Measurements from ENCODE around the gene ANKRD23. TPM values are rescaled to one million over a fixed set of nuclear protein-coding genes. Genes with fewer than 3 reads are reported as not detected.

Gene ANKRD23
- total RNA-seq, 4 donors from 2014 or later = 7.4 to 14.0 (median 8.9) TPM

DNA sequence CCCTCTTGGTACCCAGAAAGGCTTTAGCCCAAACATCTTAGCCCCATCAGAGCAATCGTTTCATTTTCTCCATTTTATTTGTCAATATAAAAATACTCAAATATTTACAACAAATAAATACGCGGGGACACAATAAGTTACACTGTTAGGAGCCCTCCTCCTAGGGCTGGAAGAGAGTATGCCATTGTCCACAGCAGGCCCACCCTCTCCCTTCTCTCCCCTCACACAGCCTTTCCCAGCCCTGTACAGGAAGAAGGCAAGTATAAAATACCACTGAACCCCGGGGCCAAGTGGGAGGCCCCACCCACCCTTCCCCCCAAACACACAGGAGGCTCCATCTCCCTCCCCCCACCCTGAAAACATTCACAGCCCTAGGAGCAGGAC lies 15.9 kb upstream of the ANKRD23 start:
- peaks cover 0 to 41% (median 7%) of the 10 kb centered on the region in 4 donors for H3K4me1 ChIP-seq
- no peak for DNase-seq
- H3K27ac ChIP-seq = peak overlapping the region in 2 of 4 donors; percentile 84 to 93
- no peaks in the 10 kb centered on the region for H3K9me3 ChIP-seq
- no peak for TF ChIP-seq POLR2A (IDR thresholded peaks at IDR 0.05)
- TF ChIP-seq, protein P1, sequence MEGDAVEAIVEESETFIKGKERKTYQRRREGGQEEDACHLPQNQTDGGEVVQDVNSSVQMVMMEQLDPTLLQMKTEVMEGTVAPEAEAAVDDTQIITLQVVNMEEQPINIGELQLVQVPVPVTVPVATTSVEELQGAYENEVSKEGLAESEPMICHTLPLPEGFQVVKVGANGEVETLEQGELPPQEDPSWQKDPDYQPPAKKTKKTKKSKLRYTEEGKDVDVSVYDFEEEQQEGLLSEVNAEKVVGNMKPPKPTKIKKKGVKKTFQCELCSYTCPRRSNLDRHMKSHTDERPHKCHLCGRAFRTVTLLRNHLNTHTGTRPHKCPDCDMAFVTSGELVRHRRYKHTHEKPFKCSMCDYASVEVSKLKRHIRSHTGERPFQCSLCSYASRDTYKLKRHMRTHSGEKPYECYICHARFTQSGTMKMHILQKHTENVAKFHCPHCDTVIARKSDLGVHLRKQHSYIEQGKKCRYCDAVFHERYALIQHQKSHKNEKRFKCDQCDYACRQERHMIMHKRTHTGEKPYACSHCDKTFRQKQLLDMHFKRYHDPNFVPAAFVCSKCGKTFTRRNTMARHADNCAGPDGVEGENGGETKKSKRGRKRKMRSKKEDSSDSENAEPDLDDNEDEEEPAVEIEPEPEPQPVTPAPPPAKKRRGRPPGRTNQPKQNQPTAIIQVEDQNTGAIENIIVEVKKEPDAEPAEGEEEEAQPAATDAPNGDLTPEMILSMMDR (IDR thresholded peaks at IDR 0.05) = no peak
- H3K27me3 ChIP-seq = no peaks in the 10 kb centered on the region
- no peak overlapping the region for H3K4me3 ChIP-seq
- peaks cover 0 to 36% (median 0%) of the 10 kb centered on the region in 3 donors for H3K36me3 ChIP-seq

DNA sequence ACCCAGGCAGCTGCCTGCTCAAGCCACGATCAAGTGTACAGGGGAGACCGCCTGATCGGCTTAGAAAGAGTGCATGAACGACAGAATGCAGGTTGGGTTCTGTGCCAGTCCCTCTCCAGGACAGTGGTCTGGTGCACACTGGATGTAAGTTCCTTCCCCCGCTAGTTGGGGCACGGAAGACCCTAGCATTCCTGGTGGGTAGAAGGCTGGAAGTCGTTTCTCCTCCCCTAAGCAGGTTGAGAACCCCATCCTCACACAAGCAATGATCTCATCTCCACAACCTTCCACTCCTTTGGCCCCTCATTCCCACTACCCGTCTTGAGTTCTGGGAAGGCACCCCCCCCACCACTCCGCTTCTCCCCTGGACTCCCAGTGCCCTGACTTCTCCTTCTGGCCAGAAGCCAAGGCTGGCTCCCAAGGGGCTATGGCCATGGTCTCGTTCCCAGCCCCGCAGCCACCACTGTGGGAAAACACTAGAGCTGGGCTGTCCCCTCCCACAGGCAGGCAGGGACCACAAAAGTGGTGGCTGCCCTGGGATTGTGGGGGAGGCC lies 15.4 kb upstream of the ANKRD23 start:
- H3K4me1 ChIP-seq = peaks cover 0 to 41% (median 7%) of the 10 kb centered on the region in 4 donors
- TF ChIP-seq, protein P1 (IDR thresholded peaks at IDR 0.05) = no peak
- no peak for TF ChIP-seq POLR2A (IDR thresholded peaks at IDR 0.05)
- H3K4me3 ChIP-seq = no peak overlapping the region
- H3K36me3 ChIP-seq = peaks cover 0 to 31% (median 0%) of the 10 kb centered on the region in 3 donors
- peak overlapping the region; percentile 59 to 93 (median 82) for H3K27ac ChIP-seq
- peak in 1 of 3 donors; percentile 55 for DNase-seq
- H3K9me3 ChIP-seq = no peaks in the 10 kb centered on the region
- H3K27me3 ChIP-seq = no peaks in the 10 kb centered on the region

GRCh38 chr2:96857667-96858372 lies 14.0 kb upstream of the ANKRD23 start, which contains the start of gene ANKRD39:
ANKRD39 (minus strand) TSS chr2:96858016; CDS start chr2:96857987, 29 bp downstream.
- Histone ChIP-seq H3K27me3 (no peaks in the 10 kb centered on the region), H3K4me3 (peak within 1 kb of the TSS; percentile 67 to 91 (median 79)), H3K36me3 (peaks cover 0 to 29% (median 0%) of the 10 kb centered on the region in 3 donors), H3K4me1 (peaks cover 0 to 41% (median 7%) of the 10 kb centered on the region in 4 donors), H3K27ac (peak within 1 kb of the TSS; percentile 81 to 93 (median 86)), H3K9me3 (no peaks in the 10 kb centered on the region)
- TF ChIP-seq POLR2A (IDR thresholded peaks at IDR 0.05) = peak; percentile 74 to 77
- TF ChIP-seq, protein P1 (IDR thresholded peaks at IDR 0.05) = peak; percentile 81 to 96 (median 88)
- DNase-seq = peak; percentile 96 to 99 (median 99)

GRCh38 chr2:96856776-96857666 lies 13.2 kb upstream of the ANKRD23 start:
- Histone ChIP-seq H3K9me3 (no peaks in the 10 kb centered on the region), H3K4me3 (peak overlapping the region; percentile 67 to 91 (median 79)), H3K27ac (peak overlapping the region; percentile 81 to 93 (median 86)), H3K36me3 (peaks cover 0 to 34% (median 0%) of the 10 kb centered on the region in 3 donors), H3K4me1 (peaks cover 0 to 41% (median 7%) of the 10 kb centered on the region in 4 donors), H3K27me3 (no peaks in the 10 kb centered on the region)
- TF ChIP-seq POLR2A (IDR thresholded peaks at IDR 0.05) = no peak
- TF ChIP-seq, protein P1 (IDR thresholded peaks at IDR 0.05) = no peak
- peak in 2 of 3 donors; percentile 68 to 71 for DNase-seq

DNA sequence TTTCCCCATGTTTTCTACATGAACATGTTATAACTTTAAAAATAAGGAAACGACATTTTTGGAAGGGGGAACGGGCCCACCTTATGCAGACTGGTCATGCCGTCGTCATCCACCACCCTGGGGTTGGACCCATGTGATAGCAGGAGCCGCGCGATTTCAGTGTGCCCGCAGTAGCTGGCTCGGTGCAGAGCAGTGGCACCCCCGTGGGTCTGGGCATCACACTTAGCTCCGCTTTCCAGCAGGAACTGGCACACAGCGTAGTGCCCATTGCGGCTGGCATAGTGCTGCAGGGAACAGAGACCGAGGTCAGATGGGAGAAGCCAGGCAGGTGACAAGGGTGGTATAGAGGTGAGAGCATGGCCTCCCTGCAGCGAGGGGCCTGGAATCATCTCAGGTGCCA lies 9.5 kb upstream of the ANKRD23 start:
- peaks cover 0 to 53% (median 0%) of the 10 kb centered on the region in 3 donors for H3K36me3 ChIP-seq
- H3K4me1 ChIP-seq = peaks cover 0 to 12% (median 5%) of the 10 kb centered on the region in 4 donors
- H3K27me3 ChIP-seq = no peaks in the 10 kb centered on the region
- H3K9me3 ChIP-seq = no peaks in the 10 kb centered on the region
- TF ChIP-seq POLR2A (IDR thresholded peaks at IDR 0.05) = no peak
- TF ChIP-seq, protein P1 (IDR thresholded peaks at IDR 0.05) = no peak
- no peak for DNase-seq
- H3K27ac ChIP-seq = no peak overlapping the region
- no peak overlapping the region for H3K4me3 ChIP-seq
